Lower leg skin (tissue), 4 donors: ENCODE data around the gene PTK7. TPM values are rescaled to one million over a fixed set of nuclear protein-coding genes. Genes with fewer than 3 reads are reported as not detected.
A peak's percentile ranks its signal among the peaks of the same experiment; 100 is the strongest.

Experiments
- DNase-seq, 2 donors: peaks; one replicate each; pipeline ENCODE4 v3.0.0-alpha.2; 2019; ENCODE audit warnings: low spot score in 2 of 2
- H3K4me3 ChIP-seq: fragments of 200-600 bp; sonication (generic); 2 replicates; pipeline ENCODE4 v1.5.1; 2017; ENCODE audit warnings: mild to moderate bottlenecking, low read depth; ENCODE audit not compliant: poor library complexity, severe bottlenecking
- CTCF ChIP-seq, 3 donors: fragments of 450-650 bp; IDR thresholded peaks; one replicate each; pipeline ENCODE4 v1.5.1; 2016; ENCODE audit warnings: antibody characterized with exemption in 3 of 3, mild to moderate bottlenecking in 3 of 3, moderate library complexity in 2 of 3
- POLR2A ChIP-seq, 2 donors: fragments of 450-650 bp; IDR thresholded peaks; one replicate each; pipeline ENCODE4 v1.6.1; 2016 to 2017; ENCODE audit warnings: antibody characterized with exemption in 2 of 2, mild to moderate bottlenecking in 1 of 2, moderate library complexity in 1 of 2
- WGBS, 2 donors: methylation state at CpG; one replicate each; pipeline ENCODE4 v1.1.5; 2018; 5-methylcytosine and 5-hydroxymethylcytosine counted together
- intact Hi-C: fragments of 100-400 bp; cut with DNase I; formaldehyde crosslinking; loops from one replicate; pipeline ENCODE4 v1.15.0; 2023; ENCODE audit warnings: low total_unique reads
- total RNA-seq, 4 donors: library from RNA; depleted of rRNA; stranded (reverse); fragments of >200 nt; gene quantifications; one replicate each; pipeline ENCODE4 v1.1.0, GENCODE V29; 2016

The PTK7 gene
- total RNA-seq, 4 donors from 2014 or later: 40.9 to 51.9 (median 49.7) TPM

- WGBS, 2 donors: 30 to 47% methylated on average over 9 of the region's 9 CpGs
- intact Hi-C loops: no loop called here
- peak; percentile 70 to 91 for DNase-seq
- TF ChIP-seq POLR2A (IDR thresholded peaks at IDR 0.05) (no peak), CTCF (IDR thresholded peaks at IDR 0.05) (no peak)
- H3K4me3 ChIP-seq: no peak overlapping the region
Observed at GRCh38 chr6:43120944-43121913, 45.1 kb downstream of the PTK7 start.

GRCh38 chr6:43122146-43122545, 46.0 kb downstream of the PTK7 start:
- WGBS, 2 donors: 63 to 78% methylated on average over 2 of the region's 2 CpGs
- no peak overlapping the region for H3K4me3 ChIP-seq
- no peak for DNase-seq
- intact Hi-C loops: no loop called here
- TF ChIP-seq CTCF (IDR thresholded peaks at IDR 0.05): no peak
- TF ChIP-seq POLR2A (IDR thresholded peaks at IDR 0.05): no peak

GRCh38 chr6:43123461-43124314, 47.6 kb downstream of the PTK7 start:
- TF ChIP-seq CTCF (IDR thresholded peaks at IDR 0.05): no peak
- TF ChIP-seq POLR2A (IDR thresholded peaks at IDR 0.05): no peak
- DNase-seq: no peak
- no peak overlapping the region for H3K4me3 ChIP-seq
- 58 to 71% methylated on average over 16 to 22 of the region's 25 CpGs for WGBS, 2 donors
- intact Hi-C loops: no loop called here

GRCh38 chr6:43124481-43124880, 48.4 kb downstream of the PTK7 start:
- no peak for DNase-seq
- WGBS, 2 donors: 72 to 81% methylated on average over 5 to 6 of the region's 6 CpGs
- H3K4me3 ChIP-seq: no peak overlapping the region
- intact Hi-C loops: no loop called here
- TF ChIP-seq CTCF (IDR thresholded peaks at IDR 0.05): no peak
- no peak for TF ChIP-seq POLR2A (IDR thresholded peaks at IDR 0.05)

GRCh38 chr6:43125119-43125518, 49.0 kb downstream of the PTK7 start:
- intact Hi-C loops: no loop called here
- no peak for DNase-seq
- 65 to 81% methylated on average over 6 of the region's 6 CpGs for WGBS, 2 donors
- no peak overlapping the region for H3K4me3 ChIP-seq
- TF ChIP-seq POLR2A (IDR thresholded peaks at IDR 0.05) (no peak), CTCF (IDR thresholded peaks at IDR 0.05) (no peak)
